GM21423 (cell line): ENCODE data around the gene ADCY9.
"Not testable (repeated sequence)": the region's sequence is repeated elsewhere in the genome, so short reads cannot be mapped to it uniquely, and the experiment has no call there.

Experiments
- ATAC-seq: cut with Tn5 transposase; IDR thresholded peaks from one replicate; pipeline ENCODE4 v1.9.1; 2021; ENCODE audit warnings: mild to moderate bottlenecking, moderate library complexity; ENCODE audit not compliant: unreplicated experiment

The ADCY9 gene

DNA sequence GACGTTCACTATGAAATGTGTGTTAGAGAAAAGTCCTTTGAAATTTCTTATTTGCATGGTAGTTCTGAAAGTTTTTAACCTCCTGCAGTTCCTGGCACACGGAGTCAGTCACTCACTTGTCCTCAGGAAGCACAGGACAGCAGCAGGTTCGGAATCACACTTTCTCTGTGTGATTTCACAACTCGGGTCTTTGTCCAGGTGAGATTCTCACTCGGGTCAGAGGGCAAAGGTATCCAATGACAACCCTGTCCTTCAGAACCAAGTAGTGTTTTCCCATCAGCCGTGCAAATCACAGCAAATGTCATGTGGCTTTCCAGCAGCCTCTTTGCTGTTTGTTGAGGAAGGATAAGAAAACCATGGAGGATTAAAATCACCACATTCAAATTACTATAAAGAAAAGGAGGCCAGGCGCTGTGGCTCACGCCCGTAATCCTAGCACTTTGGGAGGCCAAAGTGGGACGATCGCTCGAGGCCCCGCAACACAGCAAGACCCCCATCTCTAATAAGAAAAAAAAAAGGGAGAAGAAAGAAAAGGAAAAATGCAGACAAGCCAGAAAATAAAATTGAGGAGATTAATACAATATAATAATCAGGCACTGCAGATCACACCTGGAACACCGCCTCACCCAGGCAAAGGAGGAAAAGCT is 22.0 kb downstream of the ADCY9 start:
- no peak for ATAC-seq

DNA sequence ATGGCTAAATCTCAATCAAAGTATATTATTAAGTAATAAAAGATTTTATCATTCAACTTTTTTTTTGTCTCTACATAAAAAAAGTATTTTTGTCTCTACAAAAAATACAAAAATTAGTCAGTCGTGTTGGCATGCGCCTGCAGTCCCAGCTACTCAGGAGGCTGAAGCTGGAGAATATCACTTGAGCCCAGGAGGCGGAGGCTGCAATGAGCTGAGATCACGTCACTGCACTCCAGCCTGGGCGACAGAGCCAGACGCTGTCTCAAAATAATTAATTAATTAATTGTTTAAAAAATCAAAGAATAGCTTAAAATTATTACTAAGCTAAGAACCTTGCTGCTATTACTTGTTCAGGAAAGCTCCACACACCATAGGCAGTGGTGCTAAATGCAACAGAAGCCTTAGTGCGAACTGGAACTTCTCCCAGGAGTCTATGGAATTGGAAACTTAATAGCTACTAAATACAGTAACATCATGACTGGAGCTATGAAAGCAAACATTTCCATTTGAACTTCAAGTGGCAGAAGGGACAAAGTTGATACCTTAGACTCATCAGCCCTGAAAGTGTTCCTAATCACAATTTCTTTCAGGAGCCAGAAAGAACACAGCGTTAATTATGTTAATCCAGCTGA is 22.6 kb downstream of the ADCY9 start:
- ATAC-seq = no peak

DNA sequence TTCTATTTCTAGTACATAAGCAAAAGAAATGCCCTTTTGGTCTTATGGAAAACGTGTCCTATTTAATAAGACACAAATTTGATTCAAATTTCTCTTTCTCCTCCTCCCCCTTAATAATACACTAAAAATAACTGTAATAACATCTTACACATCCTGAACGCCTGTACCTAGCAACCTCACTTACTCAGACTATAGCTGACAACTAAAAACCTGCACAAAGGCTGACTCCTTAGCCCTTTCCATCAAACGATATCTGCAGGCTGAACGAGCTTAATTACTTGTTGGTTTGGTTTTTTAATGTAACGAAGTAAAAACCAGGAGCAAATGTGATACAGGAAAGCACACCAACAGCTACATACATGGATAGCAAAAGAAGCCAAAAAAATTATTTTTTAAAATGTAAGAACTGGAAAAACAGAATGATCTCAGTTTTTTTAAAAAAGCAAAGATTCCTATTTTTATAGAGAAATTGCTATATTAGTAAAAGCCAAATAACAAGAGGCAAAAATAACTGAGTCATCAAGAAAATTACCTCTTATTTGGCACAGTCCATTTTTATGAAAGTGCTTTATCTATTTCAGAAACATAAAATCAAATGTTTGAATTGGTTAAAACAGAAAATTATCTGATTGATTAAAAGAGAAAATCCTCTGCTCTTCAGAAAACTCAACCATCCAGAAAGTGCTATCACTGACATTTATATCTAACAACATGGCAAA is 23.5 kb downstream of the ADCY9 start:
- ATAC-seq = no peak

DNA sequence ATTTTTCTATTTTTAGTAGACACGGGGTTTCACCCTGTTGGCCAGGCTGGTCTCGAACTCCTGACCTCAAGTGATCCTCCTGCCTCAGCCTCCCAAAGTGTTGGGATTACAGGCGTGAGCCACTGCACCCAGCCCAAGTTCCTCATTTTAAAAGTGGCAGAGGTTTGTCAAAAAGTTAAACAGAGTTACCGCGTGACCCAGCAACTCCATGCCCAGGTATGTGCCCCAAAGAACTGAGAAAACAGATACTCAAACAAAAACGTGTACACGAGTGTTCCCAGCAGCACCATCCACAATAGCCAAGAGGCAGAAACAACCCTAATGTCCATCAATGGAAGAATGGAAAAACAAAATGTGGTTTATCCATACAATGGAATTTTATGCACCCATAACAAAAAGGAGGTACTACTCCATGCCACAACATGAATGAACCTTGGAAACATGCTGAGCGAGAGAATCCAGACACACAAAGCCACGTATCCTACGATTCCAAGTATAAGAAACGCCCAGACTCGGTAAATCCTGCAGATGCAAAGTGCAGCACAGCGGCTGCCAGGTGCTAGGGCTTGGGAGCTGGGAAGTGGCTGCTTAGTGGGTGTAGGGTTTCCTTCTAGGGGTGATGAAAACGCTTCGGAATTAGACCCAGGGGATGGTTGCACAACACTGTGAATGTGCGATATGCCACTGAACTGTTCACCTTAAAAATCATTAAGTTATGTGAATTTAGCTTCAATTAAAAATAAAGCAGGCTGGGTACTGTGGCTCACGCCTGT is 24.8 kb downstream of the ADCY9 start:
- no peak for ATAC-seq

DNA sequence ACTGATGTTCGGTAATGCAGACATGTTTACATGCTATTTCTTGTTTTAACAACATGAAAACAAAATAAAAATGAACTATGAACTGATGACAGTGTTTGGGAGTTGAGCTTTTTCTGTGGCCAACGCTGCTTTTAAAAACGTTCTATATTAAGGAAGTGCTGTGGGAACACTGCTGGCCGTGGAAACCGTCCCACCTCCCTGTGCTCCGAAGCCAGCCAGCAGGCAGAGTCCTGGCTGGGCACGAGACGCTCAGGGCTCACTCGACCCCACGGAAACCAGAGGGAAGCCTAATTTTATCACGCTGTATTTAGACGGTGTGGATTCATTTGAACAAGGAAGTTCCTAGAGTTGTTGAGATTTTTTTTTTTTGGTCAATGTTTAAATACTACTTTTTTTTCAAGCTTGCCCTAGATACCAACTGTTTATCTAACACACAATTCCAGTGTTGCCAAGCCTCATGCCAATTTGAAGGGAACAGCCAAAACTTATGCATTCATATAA is 25.8 kb downstream of the ADCY9 start:
- no peak for ATAC-seq

DNA sequence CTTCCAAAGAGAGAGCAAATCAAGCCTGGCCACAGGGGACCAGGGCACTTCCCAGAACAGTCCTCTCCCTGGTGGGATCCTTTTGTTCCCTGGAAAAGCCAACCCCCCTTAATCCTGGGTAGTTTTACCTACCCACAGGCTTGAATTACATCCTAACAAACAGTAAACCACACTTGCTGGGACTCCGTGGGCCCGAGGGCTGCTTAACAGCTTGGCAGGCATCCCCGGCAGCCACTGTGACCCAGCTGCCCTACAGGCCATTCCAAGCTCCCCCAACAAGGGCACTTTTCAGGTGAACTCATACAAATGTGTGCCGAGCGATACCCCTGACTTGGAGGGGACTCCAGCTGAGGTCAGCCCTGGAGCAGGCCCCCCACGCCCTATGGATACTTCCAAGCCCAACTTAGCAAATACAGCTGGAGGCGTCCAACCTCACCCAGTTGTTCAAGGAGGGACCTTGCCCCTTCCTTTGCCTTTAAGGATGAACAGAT is 26.4 kb downstream of the ADCY9 start:
- no peak for ATAC-seq

DNA sequence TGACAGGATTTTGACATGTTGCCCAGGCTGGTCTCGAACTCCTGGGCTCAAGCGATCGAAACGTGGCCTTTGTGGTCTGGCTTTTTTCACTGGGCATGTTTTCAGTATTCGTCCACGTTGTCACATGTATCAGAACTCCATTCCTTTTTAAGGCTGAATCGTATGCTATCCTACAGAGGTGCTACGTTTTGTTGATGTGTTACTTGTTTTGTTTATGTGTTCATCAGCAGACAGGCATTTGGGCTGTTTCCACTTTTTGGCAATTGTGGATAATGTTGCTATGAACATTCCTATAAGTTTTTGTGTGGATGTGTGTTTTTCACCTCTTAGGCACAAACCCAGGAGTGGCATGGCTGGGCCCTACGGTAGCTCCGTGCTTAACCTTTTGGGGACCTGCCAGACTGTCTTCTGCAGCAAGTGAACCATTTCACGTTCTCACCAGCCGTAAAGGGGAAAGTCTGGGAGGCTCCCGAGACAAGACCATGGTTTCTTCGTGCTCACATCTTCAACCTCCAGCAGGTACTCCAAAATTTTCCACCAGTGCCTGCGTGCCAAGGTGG is 26.9 kb downstream of the ADCY9 start:
- no peak for ATAC-seq

DNA sequence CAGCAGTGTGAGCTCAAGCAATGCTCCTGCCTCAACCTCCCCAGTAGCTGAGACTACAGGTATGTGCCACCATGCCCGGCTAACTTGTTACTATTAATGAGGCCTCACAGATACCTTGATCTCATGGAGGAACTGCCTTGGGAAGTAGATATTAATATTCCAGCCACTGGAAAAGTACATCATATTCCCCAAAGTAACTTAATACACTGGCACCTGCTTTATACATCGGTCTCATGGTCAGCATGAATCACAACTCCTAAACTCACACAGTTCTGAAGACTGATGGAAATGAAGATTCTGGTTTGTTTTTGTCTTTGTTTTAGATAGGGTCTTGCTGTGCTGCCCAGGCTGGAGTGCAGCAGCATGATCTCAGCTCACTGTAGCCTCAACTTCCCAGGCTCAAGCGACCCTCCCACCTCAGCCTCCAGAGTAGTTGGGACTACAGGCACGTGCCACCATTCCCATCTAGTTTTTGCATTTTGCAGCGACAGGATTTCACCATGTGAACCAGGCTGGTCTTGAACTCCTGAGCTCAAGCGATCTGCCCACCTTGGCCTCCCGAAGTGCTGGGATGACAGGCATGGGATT is 28.2 kb downstream of the ADCY9 start:
- ATAC-seq = no peak

DNA sequence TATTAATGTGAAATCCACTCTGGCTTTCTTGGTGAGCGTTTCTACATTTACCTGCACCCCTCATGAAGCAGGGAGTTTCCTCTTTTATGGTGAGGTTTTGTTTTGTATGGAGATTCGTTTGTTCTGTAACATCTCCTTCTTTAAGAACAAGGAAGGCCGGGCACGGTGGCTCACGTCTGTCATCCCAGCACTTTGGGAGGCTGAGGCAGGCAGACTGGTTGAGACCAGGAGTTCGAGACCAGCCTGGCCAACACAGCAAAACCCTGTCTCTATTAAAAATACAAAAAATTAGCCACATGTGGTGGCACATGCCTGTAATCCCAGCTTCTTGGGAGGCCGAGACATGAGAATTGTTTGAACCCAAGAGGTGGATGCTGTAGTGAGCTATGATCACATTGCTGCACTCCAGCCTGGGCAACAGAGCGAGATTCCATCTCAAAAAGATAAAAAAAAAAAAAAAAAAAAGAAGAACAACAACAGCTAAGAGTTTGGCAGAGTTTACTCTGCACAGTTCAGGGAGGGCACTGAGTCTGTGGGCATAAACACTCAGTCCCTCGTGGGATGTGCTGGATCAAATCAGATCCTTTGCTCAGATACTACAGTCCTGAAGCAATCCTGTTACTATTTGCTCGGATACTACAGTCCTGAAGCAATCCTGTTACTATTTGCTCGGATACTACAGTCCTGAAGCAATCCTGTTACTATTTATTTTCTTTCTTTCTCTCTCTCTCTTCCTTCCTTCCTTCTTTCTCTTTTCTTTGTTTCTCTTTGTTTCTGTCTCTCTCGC is 28.9 kb downstream of the ADCY9 start:
- ATAC-seq = no peak

DNA sequence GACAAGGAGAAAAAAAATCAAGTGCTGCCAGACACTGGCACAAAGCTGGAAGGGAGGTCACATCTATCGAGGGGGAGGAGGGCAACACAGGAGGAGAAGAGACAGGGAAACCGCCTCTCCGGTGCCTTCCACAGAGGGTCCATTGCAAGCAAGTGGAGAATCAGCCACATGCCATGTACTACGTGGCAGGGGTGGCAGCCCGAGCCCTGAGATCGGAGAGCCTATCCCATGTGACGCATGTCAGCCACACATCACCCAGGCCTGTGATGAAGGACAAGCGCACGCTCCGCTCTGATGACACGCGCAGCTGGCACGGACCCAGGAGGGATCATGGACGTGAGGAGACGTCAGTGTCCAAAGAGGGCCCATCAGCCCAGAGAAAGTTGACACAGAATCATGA is 30.1 kb downstream of the ADCY9 start:
- ATAC-seq = no peak

DNA sequence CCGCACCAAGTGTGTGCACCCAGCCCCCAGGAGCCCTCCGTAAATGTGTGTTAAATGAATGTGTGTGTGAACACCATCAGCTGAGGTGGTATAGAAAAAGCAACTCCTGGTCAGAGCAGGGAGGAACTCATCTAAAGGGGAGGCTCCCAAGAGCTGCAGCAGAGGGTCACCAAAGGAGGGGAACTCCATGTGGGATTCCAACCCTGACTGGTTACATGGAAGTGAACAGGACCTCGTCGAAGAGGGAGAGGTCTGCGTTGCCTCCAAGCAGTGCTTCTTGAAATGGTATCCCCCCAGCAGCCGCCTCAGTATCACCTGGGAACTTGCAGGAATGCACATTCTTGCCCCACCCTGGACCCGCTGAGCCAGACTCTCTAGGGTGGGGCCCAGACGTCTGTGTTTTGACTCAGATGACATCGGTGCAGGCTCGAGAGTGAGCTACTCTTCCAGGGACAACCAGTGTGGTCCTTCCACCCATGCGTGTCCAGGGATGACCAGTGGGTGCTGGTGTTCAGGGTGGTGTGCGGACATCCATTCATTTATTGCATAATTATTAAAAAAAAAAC is 30.8 kb downstream of the ADCY9 start:
- ATAC-seq = no peak

DNA sequence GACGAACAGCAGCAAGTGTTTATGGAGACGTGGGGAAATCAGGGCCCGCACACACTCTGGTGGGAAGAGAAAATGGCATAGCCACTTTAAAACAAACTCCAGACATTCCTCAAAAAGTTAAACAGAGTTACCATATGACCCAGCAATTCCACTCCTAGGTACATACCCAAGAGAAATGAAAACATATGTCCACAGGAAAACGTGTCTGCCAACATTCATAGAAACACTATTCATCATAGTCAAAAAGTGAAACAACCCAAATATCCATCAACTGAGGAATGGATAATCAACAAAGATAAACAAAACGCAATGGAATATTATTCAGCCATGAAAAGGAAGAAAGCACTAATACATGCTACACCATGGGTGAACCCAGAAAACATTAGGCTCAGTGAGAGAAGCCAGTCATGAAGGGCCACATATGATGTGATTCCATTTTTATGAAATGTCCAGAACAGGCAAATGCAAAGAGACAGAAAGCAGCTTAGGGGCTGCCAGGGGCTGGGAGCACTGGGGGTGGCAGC is 32.8 kb downstream of the ADCY9 start:
- no peak for ATAC-seq

DNA sequence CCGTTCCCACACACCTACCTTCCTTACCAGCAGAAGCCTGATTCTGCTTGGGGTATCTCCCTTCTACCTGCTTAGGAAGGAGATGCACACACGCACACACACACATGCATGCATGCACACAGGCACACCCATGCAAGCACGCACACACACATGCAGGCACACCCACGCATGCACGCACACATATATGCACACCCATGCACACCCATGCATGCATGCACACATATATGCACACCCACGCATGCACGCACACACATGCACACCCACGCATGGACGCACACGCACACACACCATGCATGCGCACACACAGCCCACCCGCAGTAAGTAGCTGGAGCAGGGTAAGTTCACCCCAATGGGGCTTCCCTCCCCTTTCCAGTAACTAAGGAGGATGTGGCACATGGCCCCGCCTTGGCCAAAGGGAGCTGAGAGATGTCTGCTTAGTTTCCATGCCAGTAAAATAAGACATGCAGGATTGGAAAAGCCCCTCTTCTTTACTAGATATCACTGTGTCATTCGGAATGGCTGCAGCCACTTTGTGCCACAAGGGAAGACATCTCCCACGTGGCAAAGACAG is 33.7 kb downstream of the ADCY9 start:
- no peak for ATAC-seq

DNA sequence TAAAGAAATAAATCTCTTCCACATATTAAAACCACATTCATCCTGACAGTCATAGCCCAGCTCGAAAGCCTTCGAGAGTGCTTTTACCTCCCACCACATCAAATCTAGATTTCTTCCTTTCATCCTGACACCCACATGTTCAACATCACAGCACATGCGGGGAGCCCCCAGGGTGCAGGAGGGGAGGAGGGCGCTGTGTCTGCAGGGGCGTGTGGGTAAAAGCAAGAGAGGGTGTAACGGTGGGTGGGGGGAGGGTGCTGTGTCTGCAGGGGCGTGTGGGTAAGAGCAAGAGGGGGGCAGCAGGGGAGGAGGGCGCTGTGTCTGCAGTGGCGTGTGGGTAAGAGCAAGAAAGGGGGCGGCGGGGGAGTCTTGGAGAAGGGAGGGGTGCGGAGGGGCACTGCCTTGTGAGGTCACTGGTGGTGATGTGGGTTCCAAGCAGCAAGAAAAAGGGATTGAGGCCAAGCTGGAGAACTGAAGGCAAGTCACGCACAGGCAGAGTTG is 34.7 kb downstream of the ADCY9 start:
- ATAC-seq = no peak

DNA sequence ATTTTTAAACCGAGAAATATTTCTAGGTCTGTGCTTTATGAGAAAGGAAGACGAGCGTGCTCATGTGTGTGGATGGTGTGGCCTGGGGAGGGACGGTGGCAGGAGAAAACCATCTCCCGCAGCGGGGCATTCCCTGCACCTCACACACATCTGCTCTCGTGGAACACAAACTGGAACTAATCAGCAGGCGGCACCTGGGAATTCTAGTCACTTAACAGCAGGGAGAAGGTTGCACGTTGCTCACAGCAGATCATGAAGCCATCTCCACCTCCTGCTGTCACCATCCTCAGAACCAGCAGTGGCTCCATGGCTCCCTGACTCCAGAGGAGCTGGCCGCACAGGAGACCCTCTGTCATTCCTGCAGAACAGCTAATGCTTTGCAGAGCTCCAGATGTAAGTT is 35.2 kb downstream of the ADCY9 start:
- no peak for ATAC-seq

DNA sequence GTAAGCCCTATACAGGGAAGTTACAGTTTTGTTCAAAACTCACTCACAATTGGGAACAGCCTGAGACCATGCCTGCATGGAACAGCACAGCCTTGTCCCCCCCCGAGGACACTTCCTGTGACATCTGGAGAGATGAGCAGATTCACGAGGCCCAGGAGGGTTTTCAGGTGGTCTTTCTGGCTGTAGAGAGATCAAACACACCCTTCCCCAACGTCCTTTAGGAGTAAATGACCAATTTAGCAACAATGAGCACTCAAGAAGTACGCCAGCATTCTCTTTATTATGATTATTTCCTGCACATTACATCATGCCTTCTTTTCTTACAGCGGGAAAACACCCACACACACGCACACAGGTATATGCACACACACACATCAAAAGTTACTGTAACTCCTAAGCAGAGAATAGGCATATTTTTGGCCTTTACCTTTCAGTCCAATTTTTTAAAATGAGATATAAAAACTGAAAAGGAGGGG is 39.0 kb downstream of the ADCY9 start:
- no peak for ATAC-seq

DNA sequence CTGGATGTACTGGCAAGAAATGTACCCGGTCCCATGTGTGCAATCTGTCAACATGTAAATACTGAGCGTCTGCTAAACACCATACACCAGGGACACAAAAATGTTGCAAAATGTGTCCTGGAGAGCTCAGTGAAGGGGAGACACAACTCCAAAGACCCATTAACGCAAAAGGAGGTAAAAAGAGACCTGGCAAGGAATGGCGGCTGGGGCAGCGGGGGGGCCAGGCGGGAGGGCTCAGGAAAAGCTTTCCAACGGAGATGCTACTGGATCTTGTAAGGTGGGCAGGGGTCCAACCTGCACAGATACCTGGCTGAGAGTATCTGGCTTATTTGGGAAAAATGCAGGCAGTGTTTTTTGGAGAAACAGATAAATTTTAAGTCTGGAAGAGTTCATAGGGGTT is 40.7 kb downstream of the ADCY9 start:
- no peak for ATAC-seq

DNA sequence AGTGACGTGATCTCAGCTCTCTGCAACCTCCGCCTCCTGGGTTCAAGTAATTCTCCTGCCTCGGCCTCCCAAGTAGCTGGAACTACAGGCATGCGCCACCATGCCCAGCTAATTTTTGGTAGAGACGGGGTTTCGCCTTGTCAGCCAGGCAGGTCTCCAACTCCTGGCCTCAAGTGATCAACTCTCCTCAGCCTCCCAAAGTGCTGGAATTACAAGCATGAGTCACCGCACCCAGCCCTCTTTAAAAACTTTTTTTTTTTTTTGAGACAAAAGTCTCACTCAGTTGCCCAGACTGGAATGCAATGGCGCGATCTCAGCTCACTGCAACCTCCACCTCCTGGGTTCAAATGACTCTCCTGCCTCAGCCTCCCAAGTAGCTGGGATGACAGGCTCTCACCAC is 43.1 kb downstream of the ADCY9 start:
- ATAC-seq = not testable (repeated sequence)
